Fibroblast of the aortic adventitia (primary cell): ENCODE data around the gene CUL7. TPM values are rescaled to one million over a fixed set of nuclear protein-coding genes. Genes with fewer than 3 reads are reported as not detected.

ENCODE experiments used
- DNase-seq: peaks from one replicate; pipeline ENCODE4 v3.0.0-alpha.2; 2010; ENCODE audit warnings: low read depth
- H3K4me3 ChIP-seq: 2 replicates; pipeline ENCODE4 v1.5.1; 2011; ENCODE audit warnings: low read depth, mild to moderate bottlenecking, control low read depth, low read length, moderate library complexity
- total RNA-seq: library from RNA; depleted of rRNA; stranded (reverse); fragments of >200 nt; gene quantifications from 2 replicates; pipeline ENCODE4 v1.2.3, GENCODE V29; 2012; ENCODE audit warnings: low replicate concordance
- TF ChIP-seq, protein P1 (sequence below): IDR thresholded peaks from 2 replicates; pipeline ENCODE4 v1.5.1; 2011; ENCODE audit warnings: mild to moderate bottlenecking, low read length, control low read depth, inconsistent platforms; ENCODE audit not compliant: insufficient read depth

The CUL7 gene
- total RNA-seq, 1 donor, result 31.6 TPM

DNA sequence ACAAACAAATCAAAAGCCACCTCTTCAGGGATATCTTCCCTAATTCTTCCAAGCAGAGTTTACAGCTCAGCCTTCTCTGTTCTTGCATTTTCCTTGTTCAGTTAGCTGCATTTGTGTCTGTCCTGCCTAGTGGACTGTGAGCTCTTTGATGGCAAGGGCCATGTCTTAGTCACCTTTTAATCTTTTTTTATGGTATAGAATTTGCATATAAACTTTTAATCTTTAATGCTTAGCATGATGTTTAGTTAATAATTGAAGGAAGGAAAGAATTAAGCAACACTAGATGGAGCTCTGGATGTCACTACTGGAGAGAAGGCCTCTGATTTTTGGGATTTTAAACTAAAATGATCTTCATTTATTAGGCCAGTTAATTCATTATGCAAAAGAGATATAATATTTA lies 57.1 kb downstream of the CUL7 start:
- H3K4me3 ChIP-seq, result no peak overlapping the region
- TF ChIP-seq, protein P1, sequence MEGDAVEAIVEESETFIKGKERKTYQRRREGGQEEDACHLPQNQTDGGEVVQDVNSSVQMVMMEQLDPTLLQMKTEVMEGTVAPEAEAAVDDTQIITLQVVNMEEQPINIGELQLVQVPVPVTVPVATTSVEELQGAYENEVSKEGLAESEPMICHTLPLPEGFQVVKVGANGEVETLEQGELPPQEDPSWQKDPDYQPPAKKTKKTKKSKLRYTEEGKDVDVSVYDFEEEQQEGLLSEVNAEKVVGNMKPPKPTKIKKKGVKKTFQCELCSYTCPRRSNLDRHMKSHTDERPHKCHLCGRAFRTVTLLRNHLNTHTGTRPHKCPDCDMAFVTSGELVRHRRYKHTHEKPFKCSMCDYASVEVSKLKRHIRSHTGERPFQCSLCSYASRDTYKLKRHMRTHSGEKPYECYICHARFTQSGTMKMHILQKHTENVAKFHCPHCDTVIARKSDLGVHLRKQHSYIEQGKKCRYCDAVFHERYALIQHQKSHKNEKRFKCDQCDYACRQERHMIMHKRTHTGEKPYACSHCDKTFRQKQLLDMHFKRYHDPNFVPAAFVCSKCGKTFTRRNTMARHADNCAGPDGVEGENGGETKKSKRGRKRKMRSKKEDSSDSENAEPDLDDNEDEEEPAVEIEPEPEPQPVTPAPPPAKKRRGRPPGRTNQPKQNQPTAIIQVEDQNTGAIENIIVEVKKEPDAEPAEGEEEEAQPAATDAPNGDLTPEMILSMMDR, result no peak
- DNase-seq, result no peak

DNA sequence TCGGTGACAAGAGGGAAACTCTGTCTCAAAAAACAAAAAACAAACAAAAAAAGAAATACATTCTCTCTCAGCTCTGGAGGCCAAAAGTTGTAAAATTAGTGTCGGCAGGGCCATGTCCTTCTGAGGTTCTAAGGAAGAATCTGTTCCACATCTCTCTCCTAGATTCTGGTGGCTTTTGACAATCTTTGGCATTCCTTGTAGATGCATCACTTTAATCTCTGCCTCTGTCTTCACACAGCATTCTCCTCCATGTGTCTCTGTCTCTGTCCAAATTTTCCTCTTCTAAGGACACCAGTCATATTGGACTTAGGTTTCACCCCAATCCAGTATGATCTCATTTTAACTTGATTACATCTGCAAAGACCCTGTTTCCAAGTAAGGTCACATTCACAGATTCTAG lies 60.2 kb downstream of the CUL7 start:
- no peak for DNase-seq
- TF ChIP-seq, protein P1, result no peak
- H3K4me3 ChIP-seq, result no peak overlapping the region

DNA sequence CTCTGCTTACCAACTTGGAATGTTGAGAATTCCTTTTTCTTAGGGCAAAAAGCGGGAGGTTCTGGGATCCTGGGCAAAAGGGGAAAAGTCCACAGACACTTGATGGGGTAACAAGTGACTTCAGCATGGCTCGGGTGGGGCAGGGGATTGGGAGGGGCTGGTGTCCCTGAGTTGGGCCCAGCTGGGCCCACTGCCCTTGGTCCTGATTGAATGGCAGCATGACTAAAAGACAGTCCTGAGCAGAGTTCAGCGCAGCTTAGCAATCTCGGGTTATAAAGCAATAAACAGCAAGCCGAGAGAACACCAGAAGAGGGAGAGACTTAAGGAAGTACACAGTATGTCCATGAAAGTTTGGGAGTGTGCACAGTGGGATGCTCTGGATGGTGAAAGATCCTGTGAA lies 63.7 kb downstream of the CUL7 start:
- no peak for DNase-seq
- TF ChIP-seq, protein P1, result no peak

DNA sequence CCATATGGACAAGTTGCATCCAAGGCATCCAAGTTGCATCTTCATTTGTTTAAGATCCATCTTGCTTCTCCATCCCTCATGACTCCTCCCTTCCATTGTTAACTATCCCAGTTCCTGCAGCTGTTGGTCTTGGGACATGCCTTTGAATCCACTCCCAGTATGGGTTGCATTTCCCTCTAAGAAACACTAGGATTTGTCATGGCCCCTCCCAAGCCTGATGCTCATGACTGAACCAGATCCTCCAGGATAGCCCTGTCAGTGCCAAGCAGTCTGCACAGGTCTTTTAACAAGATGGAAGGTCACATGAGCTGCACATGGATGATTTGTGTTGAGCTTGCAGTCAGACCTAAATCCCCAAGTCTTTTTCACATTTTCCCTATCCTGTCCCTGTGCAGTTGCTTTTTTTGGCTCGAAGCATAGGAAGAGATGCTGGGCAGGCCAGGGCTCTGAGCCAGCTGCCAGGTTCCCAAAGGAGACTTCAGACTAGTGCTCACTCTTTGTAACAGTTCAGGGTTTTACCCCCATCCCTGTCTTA lies 65.1 kb downstream of the CUL7 start:
- TF ChIP-seq, protein P1, result no peak
- DNase-seq, result peak; percentile 87

More for the DNA sequence above, 63.7 kb downstream of the CUL7 start:
- H3K4me3 ChIP-seq, result no peak overlapping the region

More for the DNA sequence above, 65.1 kb downstream of the CUL7 start:
- no peak overlapping the region for H3K4me3 ChIP-seq

Other genes with a start within 250 kb of the CUL7 start
- 74.7 and 102 TPM in 2 replicates for gene RPL7L1, start 174.2 kb downstream of the CUL7 start, total RNA-seq
- gene PTCRA, start 137.8 kb downstream of the CUL7 start, total RNA-seq, result not detected in 2 replicates
- 23.2 and 45.6 TPM in 2 replicates for gene CNPY3, start 124.4 kb downstream of the CUL7 start, total RNA-seq
- 0.25 and 0.36 TPM in 2 replicates for gene GNMT, start 93.1 kb downstream of the CUL7 start, total RNA-seq
- gene PEX6, start 74.7 kb downstream of the CUL7 start, total RNA-seq, result 19.3 and 39.4 TPM in 2 replicates
- 46.9 and 60.9 TPM in 2 replicates for gene PPP2R5D, start 69.3 kb downstream of the CUL7 start, total RNA-seq
- 18.6 and 71.8 TPM in 2 replicates for gene MEA1, start 39.9 kb downstream of the CUL7 start, total RNA-seq
- 27.0 and 78.1 TPM in 2 replicates for gene KLHDC3, start 39.6 kb downstream of the CUL7 start, total RNA-seq
- gene RRP36, start 32.2 kb downstream of the CUL7 start, total RNA-seq, result 46.9 and 86.6 TPM in 2 replicates
- 11.9 and 18.7 TPM in 2 replicates for gene MRPL2, start 5.6 kb upstream of the CUL7 start, total RNA-seq
- gene KLC4, start 5.8 kb upstream of the CUL7 start, total RNA-seq, result 11.3 and 15.3 TPM in 2 replicates
- gene PTK7, start 22.5 kb upstream of the CUL7 start, total RNA-seq, result 44.6 and 102 TPM in 2 replicates
- gene SRF, start 117.4 kb upstream of the CUL7 start, total RNA-seq, result 17.5 and 17.9 TPM in 2 replicates
- 22.8 and 28.7 TPM in 2 replicates for gene CUL9, start 128.3 kb upstream of the CUL7 start, total RNA-seq
- gene DNPH1, start 175.6 kb upstream of the CUL7 start, total RNA-seq, result 46.2 and 65.2 TPM in 2 replicates
- not detected in 2 replicates for gene TTBK1, start 189.6 kb upstream of the CUL7 start, total RNA-seq
- not detected in 2 replicates for gene SLC22A7, start 244.4 kb upstream of the CUL7 start, total RNA-seq